ENCODE data around the gene ROCK1.
A peak's percentile ranks its signal among the peaks of the same experiment; 100 is the strongest.

The ROCK1 gene

DNA sequence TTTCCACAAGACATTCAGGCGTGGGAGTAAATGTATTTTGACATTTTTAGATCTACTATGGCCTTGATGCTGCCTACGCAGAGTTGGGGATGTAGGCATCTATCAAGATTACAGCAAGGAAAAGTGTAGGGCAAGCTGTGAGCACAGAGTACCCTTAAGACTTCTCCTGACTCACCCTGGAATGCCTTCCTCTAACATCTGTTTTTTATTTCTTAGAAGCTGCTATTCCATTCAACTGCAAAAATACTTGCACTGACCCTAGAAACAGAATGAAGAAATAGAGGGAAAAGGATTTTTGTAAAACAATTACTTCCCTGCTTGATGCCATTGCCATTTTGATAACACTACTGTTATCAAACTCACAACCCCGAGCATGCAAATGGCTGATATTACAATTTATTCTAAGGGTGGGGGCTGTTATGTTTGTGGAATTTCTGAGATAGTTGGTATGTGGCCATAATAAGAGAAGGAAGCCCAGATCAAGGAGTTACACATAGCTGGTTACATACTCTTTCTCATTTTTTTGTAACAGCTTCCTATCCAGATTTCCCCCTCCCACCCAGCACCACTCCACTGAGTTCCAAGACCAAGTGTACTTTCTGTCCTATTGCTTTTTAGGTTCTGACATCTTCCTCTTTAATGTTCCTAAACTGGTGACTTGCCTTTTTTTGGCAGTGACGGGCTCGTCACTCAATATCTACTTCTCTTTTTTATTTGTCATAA, 6.0 kb upstream of the ROCK1 start:
- Histone ChIP-seq H3K36me3 (ENCODE audit: insufficient read depth, low read length) (no peaks in the 10 kb centered on the region), H3K9ac (ENCODE audit: low read depth, low read length, poor library complexity, severe bottlenecking) (no peak overlapping the region), H3K4me1 (ENCODE audit: insufficient read depth, low read length, poor library complexity, severe bottlenecking) (peaks cover 2% of the 10 kb centered on the region), H3F3A (ENCODE audit: low read depth) (no peaks in the 10 kb centered on the region), H4K20me1 (ENCODE audit: insufficient read depth, low read length, poor library complexity, severe bottlenecking) (no peaks in the 10 kb centered on the region), H3K79me2 (ENCODE audit: insufficient read depth, low read length) (no peaks in the 10 kb centered on the region), H3K9me2 (replicated peaks; ENCODE audit: low read depth, low read length) (no peaks in the 10 kb centered on the region), H2AFZ (ENCODE audit: low read length) (no peak overlapping the region), H3K4me3 (ENCODE audit: low read length, poor library complexity, severe bottlenecking) (no peak overlapping the region), H3K27me3 (ENCODE audit: insufficient read depth, low read length, poor library complexity, severe bottlenecking) (no peaks in the 10 kb centered on the region), H3K4me2 (ENCODE audit: low read depth, low read length, poor library complexity, severe bottlenecking) (no peak overlapping the region), H3K9me3 (ENCODE audit: insufficient read depth, low read depth, low read length) (no peaks in the 10 kb centered on the region)
- TF ChIP-seq, protein P1, sequence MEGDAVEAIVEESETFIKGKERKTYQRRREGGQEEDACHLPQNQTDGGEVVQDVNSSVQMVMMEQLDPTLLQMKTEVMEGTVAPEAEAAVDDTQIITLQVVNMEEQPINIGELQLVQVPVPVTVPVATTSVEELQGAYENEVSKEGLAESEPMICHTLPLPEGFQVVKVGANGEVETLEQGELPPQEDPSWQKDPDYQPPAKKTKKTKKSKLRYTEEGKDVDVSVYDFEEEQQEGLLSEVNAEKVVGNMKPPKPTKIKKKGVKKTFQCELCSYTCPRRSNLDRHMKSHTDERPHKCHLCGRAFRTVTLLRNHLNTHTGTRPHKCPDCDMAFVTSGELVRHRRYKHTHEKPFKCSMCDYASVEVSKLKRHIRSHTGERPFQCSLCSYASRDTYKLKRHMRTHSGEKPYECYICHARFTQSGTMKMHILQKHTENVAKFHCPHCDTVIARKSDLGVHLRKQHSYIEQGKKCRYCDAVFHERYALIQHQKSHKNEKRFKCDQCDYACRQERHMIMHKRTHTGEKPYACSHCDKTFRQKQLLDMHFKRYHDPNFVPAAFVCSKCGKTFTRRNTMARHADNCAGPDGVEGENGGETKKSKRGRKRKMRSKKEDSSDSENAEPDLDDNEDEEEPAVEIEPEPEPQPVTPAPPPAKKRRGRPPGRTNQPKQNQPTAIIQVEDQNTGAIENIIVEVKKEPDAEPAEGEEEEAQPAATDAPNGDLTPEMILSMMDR (conservative IDR thresholded peaks at IDR 0.05; ENCODE audit: low read length): no peak
- no peak for TF ChIP-seq EZH2phosphoT487 (IDR thresholded peaks at IDR 0.05; ENCODE audit: borderline replicate concordance)

DNA sequence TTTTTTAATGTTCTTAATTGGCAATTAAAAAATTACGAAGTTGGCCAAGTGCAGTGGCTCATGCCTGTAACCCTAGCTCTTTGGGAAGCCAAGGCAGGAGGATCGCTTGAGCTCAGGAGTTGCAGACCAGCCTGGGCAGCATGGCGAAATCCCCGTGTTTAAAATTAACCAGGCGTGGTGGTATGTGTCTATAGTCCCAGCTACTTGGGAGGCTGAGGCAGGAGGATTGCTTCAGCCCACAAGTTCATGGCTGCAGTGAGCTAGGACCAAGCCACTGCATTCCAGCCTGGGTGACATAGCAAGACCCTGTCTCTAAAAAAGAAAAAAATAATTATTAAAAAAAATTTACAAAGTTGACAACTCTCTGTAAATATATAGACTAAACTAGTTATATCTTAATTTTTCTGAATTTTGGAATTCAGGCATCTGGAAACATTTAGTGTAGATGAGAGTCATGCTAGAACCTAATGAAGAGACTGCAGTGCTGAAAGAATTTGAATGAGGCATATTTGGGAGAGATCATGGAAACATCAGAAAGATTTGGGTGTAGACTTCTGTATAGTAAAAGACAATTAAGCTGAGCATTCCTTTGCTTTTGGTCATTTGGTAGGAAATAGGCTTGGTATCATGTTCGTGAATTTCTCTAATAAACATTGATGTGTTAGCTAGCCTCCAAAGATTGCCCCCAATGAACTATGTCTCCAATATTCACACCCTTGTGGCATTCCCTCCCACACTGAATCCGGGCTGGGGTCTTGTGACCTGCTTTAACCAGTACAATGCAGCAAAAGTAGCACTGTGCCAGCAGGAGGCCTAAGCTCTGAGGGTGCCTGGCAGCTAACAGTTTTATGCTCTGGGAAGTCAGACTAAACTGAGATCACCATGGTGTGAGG, 4.2 kb upstream of the ROCK1 start:
- H2AFZ ChIP-seq (ENCODE audit: low read length): peak overlapping the region; percentile 55; the same call in 1 of the 2 replicates

DNA sequence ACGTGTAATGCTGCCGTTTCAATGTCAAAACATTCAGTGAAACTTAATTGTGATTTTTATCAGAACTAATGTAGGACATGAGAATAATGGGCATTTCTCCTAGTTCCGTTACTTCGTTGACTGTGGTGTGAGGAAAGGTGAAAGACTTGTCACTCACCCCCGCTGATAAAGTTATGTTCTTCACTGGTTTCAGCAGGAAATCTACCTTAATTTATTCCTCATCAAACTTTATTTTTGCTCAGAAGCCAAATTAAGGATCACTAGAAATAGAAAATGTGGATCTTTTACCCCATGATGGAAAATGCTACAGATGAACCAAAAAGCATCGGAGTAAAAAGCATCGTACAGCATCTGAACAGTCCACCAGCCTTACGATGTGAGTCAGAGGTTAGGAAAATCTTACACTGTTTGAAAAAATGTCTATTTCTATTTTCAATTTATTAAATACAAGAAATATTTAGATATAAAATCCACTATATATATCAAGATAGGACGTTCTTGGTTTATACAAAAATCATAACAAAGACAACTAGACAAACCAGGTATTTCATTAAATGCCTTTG, 1.0 kb upstream of the ROCK1 start:
- H3K9me3 ChIP-seq (ENCODE audit: insufficient read depth, low read depth, low read length): no peaks in the 10 kb centered on the region

More for the DNA sequence above, 4.2 kb upstream of the ROCK1 start:
- H4K20me1 ChIP-seq (ENCODE audit: insufficient read depth, low read length, poor library complexity, severe bottlenecking): peaks cover 4% of the 10 kb centered on the region
- H3K36me3 ChIP-seq (ENCODE audit: insufficient read depth, low read length): no peaks in the 10 kb centered on the region
- no peaks in the 10 kb centered on the region for H3K9me3 ChIP-seq (ENCODE audit: insufficient read depth, low read depth, low read length)
- H3K4me3 ChIP-seq (ENCODE audit: low read length, poor library complexity, severe bottlenecking): no peak overlapping the region
- H3F3A ChIP-seq (ENCODE audit: low read depth): peaks cover 3% of the 10 kb centered on the region; the same call in 1 of the 2 replicates
- H3K4me1 ChIP-seq (ENCODE audit: insufficient read depth, low read length, poor library complexity, severe bottlenecking): peaks cover 3% of the 10 kb centered on the region
- no peaks in the 10 kb centered on the region for H3K27me3 ChIP-seq (ENCODE audit: insufficient read depth, low read length, poor library complexity, severe bottlenecking)
- no peak overlapping the region for H3K9ac ChIP-seq (ENCODE audit: low read depth, low read length, poor library complexity, severe bottlenecking)
- no peaks in the 10 kb centered on the region for H3K9me2 ChIP-seq (replicated peaks; ENCODE audit: low read depth, low read length)
- peaks cover 5% of the 10 kb centered on the region; the same call in 1 of the 2 replicates for H3K79me2 ChIP-seq (ENCODE audit: insufficient read depth, low read length)
- H3K4me2 ChIP-seq (ENCODE audit: low read depth, low read length, poor library complexity, severe bottlenecking): no peak overlapping the region
- TF ChIP-seq, protein P1 (conservative IDR thresholded peaks at IDR 0.05; ENCODE audit: low read length): peak; percentile 25; the same call in 1 of the 2 replicates
- TF ChIP-seq EZH2phosphoT487 (IDR thresholded peaks at IDR 0.05; ENCODE audit: borderline replicate concordance): no peak

More for the DNA sequence above, 1.0 kb upstream of the ROCK1 start:
- Histone ChIP-seq H3K79me2 (ENCODE audit: insufficient read depth, low read length) (peaks cover 36% of the 10 kb centered on the region), H2AFZ (ENCODE audit: low read length) (peak overlapping the region; percentile 92), H3F3A (ENCODE audit: low read depth) (peaks cover 3% of the 10 kb centered on the region; the same call in 1 of the 2 replicates), H3K9ac (ENCODE audit: low read depth, low read length, poor library complexity, severe bottlenecking) (peak overlapping the region; percentile 73), H3K9me2 (replicated peaks; ENCODE audit: low read depth, low read length) (no peaks in the 10 kb centered on the region), H3K27me3 (ENCODE audit: insufficient read depth, low read length, poor library complexity, severe bottlenecking) (no peaks in the 10 kb centered on the region), H3K36me3 (ENCODE audit: insufficient read depth, low read length) (no peaks in the 10 kb centered on the region), H3K4me1 (ENCODE audit: insufficient read depth, low read length, poor library complexity, severe bottlenecking) (peaks cover 23% of the 10 kb centered on the region), H3K4me2 (ENCODE audit: low read depth, low read length, poor library complexity, severe bottlenecking) (peak overlapping the region; percentile 90), H4K20me1 (ENCODE audit: insufficient read depth, low read length, poor library complexity, severe bottlenecking) (peaks cover 35% of the 10 kb centered on the region), H3K4me3 (ENCODE audit: low read length, poor library complexity, severe bottlenecking) (peak overlapping the region; percentile 88)
- no peak for TF ChIP-seq EZH2phosphoT487 (IDR thresholded peaks at IDR 0.05; ENCODE audit: borderline replicate concordance)

Measured in Loucy (cell line).